AML-193 (cell line): ENCODE results near the gene ULK1.
A peak's percentile ranks its signal among the peaks of the same experiment; 100 is the strongest.

Source experiments
- DNase-seq, 2 experiments: peaks; one replicate each; lab custom pipeline; 2025; lab: John Stamatoyannopoulos, UW

The ULK1 gene

DNA sequence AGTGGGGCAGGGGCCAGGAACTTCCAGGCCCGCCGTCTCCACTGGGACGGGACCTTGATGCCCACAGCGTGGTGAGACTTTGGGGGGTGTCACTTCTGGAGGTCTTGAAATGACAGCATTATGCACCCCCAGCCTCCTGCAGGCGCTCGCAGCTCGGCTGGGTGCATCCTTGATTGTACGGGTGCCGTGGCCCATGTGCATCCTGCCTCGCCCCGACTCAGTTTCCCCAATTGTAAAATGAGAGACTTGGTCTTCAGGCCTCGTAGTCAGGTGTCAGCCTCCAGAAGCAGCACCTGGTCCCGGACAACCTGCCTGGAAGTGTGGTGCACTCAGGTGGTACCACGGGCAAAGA, 25.7 kb downstream of the ULK1 start:
- no peak for DNase-seq

GRCh38 chr12:131920902-131921840, 26.7 kb downstream of the ULK1 start:
- no peak for DNase-seq

GRCh38 chr12:131921866-131922769, 27.7 kb downstream of the ULK1 start:
- no peak for DNase-seq

- DNase-seq = no peak
Measured at GRCh38 chr12:131922772-131923171, 28.4 kb downstream of the ULK1 start.

- DNase-seq = no peak
Measured at GRCh38 chr12:131923260-131923659, 28.8 kb downstream of the ULK1 start.

- DNase-seq = no peak
Measured at GRCh38 chr12:131927110-131928079, 33.0 kb downstream of the ULK1 start.

DNA sequence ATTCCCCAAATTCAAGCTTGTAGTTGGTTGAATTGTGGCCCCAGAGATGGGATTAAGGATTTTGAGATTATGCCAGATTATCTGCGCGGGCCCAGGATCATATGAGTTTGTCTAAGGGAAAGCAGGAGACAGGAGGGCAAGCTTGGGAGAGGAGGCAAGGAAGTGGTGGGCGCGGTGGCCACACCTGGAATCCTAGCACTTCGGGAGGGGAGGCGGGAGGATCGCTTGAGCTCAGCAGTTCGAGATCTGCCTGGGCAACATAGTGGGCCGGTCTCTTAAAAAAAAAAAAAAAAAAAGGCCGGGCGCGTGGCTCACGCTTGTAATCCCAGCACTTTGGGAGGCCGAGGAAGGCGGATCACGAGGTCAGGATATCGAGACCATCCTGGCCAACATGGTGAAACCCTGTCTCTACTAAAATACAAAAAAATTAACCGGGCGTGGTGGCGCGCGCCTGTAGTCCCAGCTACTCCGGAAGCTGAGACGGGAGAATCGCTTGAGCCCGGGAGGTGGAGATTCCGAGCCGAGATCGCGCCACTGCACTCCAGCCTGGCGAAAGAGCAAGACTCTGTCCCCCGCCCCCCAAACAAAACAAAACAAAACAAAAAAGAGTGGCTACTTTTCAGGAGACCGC, 33.8 kb downstream of the ULK1 start:
- no peak for DNase-seq

- DNase-seq = peak; percentile 82 to 85
Measured at GRCh38 chr12:131928711-131929580, 34.5 kb downstream of the ULK1 start, which contains the start of gene PUS1. Gene PUS1 (plus strand): TSS chr12:131929276. CDS start chr12:131929723, 447 bp downstream.

DNA sequence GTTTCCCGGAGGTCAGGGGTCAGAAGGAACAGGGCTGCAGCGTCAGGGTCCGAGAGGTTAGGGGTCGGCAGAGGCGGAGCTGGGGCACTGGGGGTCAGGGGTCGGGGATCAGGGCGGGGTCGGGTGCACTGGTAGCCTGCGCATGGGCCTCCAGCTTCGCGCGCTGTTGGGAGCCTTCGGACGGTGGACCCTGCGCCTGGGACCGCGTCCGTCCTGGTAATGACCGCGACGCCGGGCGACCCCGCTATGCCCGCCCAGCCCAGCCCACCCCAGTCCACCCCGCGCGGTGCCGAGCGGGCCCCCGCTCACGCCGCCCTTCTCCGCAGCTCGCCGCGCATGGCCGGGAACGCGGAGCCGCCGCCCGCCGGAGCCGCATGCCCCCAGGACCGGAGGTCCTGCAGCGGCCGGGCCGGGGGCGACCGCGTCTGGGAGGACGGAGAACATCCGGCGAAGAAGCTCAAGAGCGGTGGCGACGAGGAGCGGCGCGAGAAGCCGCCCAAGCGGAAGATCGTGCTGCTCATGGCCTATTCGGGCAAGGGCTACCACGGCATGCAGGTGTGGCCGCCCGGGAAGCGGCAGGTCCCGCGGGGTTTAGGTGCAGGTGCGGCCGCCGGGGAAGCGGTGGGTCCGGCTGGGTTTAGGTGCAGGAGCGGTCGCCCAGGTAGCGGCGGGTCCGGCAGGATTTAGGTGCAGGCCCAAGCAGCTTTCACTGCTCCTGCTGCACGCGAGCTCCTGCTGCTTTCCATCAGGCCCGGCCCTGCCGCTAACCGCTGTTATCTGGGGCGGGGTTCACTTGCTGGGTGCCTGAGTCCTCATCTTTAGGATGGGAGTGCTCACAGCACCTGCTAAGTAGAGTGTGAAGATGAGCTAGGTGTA, 35.4 kb downstream of the ULK1 start:
- no peak for DNase-seq

- DNase-seq = no peak
Measured at GRCh38 chr12:131930510-131930909, 36.1 kb downstream of the ULK1 start.

DNA sequence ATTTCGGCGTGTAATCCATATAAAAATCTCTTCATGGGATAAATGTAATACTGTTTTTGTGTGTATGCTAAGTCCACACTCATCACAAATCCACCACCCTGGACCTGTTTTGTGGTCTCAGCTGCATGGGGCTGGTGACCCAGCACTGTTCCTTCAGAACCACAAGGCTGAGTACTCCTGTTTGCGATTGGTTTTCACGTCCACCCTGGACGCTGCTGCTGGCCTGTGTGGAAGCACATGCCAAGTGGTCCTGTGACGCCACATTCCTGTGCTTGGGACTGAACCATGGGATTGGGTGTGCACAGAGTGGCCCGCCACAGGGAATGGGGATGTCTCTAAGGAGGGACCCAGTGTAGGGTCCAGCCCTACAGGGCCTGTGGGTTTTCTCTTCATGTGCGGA, 39.0 kb downstream of the ULK1 start:
- DNase-seq = no peak

GRCh38 chr12:131934535-131934934, 40.1 kb downstream of the ULK1 start:
- no peak for DNase-seq

DNA sequence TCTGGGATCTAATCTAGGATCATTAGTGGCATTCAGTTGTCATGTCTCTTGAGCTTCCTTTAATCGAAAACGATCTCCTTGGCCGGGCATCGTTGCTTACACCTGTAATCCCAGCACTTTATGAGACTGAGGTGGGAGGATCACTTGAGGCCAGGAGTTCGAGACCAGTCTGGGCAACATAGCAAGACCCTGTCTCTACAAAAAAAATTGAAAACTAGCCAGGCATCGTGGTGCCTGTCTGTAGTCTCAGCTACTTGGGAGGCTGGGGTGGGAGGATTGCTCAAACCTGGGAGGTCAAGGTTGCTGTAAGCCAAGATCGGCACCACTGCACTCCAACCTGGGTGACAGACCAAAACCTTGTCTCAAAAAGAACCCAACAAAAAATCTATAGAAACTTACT, 43.7 kb downstream of the ULK1 start:
- no peak for DNase-seq

- no peak for DNase-seq
Measured at GRCh38 chr12:131939007-131939406, 44.6 kb downstream of the ULK1 start.

DNA sequence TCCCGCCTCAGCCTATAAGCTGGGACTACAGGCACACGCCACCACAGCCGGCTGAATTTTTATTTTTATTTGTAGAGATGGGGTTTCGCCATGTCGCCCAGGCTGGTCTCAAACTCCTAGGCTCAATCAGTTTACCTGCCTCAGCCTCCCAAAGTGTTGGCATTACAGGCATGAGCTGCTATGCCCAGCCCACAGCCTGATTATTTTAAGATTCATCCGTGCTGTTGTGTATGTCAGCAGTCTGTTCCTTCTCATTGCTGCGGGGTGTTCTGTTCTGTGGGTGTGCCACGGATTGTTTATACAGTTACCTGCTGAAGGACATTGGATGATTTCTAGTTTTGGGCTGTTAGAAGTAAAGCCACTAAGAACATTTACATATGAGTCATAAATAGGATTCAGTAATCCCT, 45.7 kb downstream of the ULK1 start:
- no peak for DNase-seq

DNA sequence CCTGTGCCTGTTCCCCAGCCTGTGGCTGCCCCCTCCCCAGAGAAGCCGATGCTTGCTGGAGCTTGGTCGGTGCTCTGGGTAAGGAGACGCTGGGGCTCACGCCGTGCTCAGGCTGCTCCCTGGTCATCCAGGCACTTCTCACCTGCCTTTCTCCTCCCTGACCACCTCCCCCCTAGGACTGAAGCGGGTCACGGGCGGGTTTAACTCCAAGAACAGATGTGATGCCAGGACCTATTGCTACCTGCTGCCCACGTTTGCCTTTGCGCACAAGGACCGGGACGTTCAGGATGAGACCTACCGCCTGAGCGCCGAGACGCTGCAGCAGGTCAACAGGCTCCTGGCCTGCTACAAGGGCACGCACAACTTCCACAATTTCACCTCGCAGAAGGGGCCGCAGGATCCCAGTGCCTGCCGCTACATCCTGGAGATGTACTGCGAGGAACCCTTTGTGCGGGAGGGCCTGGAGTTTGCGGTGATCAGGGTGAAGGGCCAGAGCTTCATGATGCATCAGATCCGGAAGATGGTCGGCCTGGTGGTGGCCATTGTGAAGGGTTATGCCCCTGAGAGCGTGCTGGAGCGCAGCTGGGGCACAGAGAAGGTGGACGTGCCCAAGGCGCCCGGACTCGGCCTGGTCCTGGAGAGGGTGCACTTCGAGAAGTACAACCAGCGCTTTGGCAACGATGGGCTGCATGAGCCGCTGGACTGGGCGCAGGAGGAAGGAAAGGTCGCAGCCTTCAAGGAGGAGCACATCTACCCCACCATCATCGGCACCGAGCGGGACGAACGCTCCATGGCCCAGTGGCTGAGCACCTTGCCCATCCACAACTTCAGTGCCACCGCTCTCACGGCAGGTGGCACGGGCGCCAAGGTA, 46.9 kb downstream of the ULK1 start:
- DNase-seq = no peak

GRCh38 chr12:131941987-131942341, 47.5 kb downstream of the ULK1 start:
- no peak for DNase-seq

GRCh38 chr12:131942671-131943070, 48.2 kb downstream of the ULK1 start:
- no peak for DNase-seq
